ENCODE measurements around the gene GLCE.

Gene GLCE

GRCh38 chr15:69160141-69160993, at the start of gene GLCE:
TSS of gene GLCE (plus strand) at chr15:69160635. CDS start at chr15:69255807, 95,172 bp downstream.
- H3K27me3 ChIP-seq (replicated peaks): no peaks in the 10 kb centered on the region
- peak within 1 kb of the TSS; percentile 24 for H3K27ac ChIP-seq
- in situ Hi-C loops (cut with HindIII; ENCODE audit: low pct_ligation_motif_present, low sequenced_read_pairs): no loop called here
- H3K36me3 ChIP-seq (replicated peaks): no peaks in the 10 kb centered on the region
- DNase-seq: peak; percentile 94
- no peak for TF ChIP-seq CTCF (IDR thresholded peaks at IDR 0.05; ENCODE audit: low read depth, low read length, missing control alignments)
- peak within 1 kb of the TSS; percentile 81 for H3K4me3 ChIP-seq (ENCODE audit: low read depth, low read length)

- Histone ChIP-seq H3K27ac (no peak overlapping the region), H3K27me3 (replicated peaks) (peaks cover 24% of the 10 kb centered on the region), H3K36me3 (replicated peaks) (no peaks in the 10 kb centered on the region), H3K4me3 (ENCODE audit: low read depth, low read length) (no peak overlapping the region)
- TF ChIP-seq CTCF (IDR thresholded peaks at IDR 0.05; ENCODE audit: low read depth, low read length, missing control alignments): no peak
- DNase-seq: no peak
- in situ Hi-C loops (cut with HindIII; ENCODE audit: low pct_ligation_motif_present, low sequenced_read_pairs): no loop called here
Observed at GRCh38 chr15:69114331-69114928, 46.0 kb upstream of the GLCE start.

GRCh38 chr15:69115031-69115430, 45.4 kb upstream of the GLCE start:
- Histone ChIP-seq H3K27ac (no peak overlapping the region), H3K4me3 (ENCODE audit: low read depth, low read length) (no peak overlapping the region), H3K36me3 (replicated peaks) (no peaks in the 10 kb centered on the region), H3K27me3 (replicated peaks) (peaks cover 27% of the 10 kb centered on the region)
- no peak for DNase-seq
- TF ChIP-seq CTCF (IDR thresholded peaks at IDR 0.05; ENCODE audit: low read depth, low read length, missing control alignments): no peak
- in situ Hi-C loops (cut with HindIII; ENCODE audit: low pct_ligation_motif_present, low sequenced_read_pairs): no loop called here

GRCh38 chr15:69116391-69116790, 44.0 kb upstream of the GLCE start:
- Histone ChIP-seq H3K36me3 (replicated peaks) (no peaks in the 10 kb centered on the region), H3K4me3 (ENCODE audit: low read depth, low read length) (no peak overlapping the region), H3K27ac (no peak overlapping the region), H3K27me3 (replicated peaks) (peaks cover 27% of the 10 kb centered on the region)
- in situ Hi-C loops (cut with HindIII; ENCODE audit: low pct_ligation_motif_present, low sequenced_read_pairs): no loop called here
- TF ChIP-seq CTCF (IDR thresholded peaks at IDR 0.05; ENCODE audit: low read depth, low read length, missing control alignments): no peak
- no peak for DNase-seq

GRCh38 chr15:69117431-69117871, 43.0 kb upstream of the GLCE start:
- H3K4me3 ChIP-seq (ENCODE audit: low read depth, low read length): no peak overlapping the region
- TF ChIP-seq CTCF (IDR thresholded peaks at IDR 0.05; ENCODE audit: low read depth, low read length, missing control alignments): no peak
- H3K27me3 ChIP-seq (replicated peaks): peaks cover 27% of the 10 kb centered on the region

More at GRCh38 chr15:69117431-69117871, 43.0 kb upstream of the GLCE start:
- Histone ChIP-seq H3K27ac (no peak overlapping the region), H3K36me3 (replicated peaks) (no peaks in the 10 kb centered on the region)
- in situ Hi-C loops (cut with HindIII; ENCODE audit: low pct_ligation_motif_present, low sequenced_read_pairs): no loop called here
- DNase-seq: no peak

All from brain microvascular endothelial cell (primary cell).